Measurements from ENCODE around the gene VENTX.
"Not testable (repeated sequence)": the region's sequence is repeated elsewhere in the genome, so short reads cannot be mapped to it uniquely, and the experiment has no call there.

The VENTX gene

DNA sequence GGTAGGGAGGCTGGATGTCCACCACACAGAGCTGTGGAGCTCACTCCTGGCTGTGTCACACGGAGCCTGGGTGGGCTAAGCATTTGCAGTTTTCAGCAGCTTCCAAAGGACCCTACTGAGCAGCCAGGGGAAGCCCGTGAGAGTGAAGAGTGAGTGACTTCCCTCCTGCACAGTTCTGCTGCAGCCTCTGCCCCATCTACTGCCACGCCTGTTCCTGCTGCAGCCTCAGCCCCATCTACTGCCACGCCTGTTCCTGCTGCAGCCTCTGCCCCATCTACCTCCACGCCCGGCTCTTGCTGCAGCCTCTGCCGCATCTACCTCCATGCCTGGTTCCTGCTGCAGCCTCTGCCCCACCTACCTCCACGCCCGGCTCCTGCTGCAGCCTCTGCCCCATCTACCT, 26.8 kb downstream of the VENTX start:
- peaks cover 97% of the 10 kb centered on the region for H3K36me3 Mint-ChIP-seq
- H3K9me3 Mint-ChIP-seq: no peaks in the 10 kb centered on the region
- DNase-seq (ENCODE audit: low spot score in 2 of 2) (no peak), ATAC-seq (no peak)
- H3K4me3 Mint-ChIP-seq: no peak overlapping the region
- H3K4me1 Mint-ChIP-seq: peaks cover 60% of the 10 kb centered on the region
- H3K27ac Mint-ChIP-seq: peak overlapping the region; percentile 73

DNA sequence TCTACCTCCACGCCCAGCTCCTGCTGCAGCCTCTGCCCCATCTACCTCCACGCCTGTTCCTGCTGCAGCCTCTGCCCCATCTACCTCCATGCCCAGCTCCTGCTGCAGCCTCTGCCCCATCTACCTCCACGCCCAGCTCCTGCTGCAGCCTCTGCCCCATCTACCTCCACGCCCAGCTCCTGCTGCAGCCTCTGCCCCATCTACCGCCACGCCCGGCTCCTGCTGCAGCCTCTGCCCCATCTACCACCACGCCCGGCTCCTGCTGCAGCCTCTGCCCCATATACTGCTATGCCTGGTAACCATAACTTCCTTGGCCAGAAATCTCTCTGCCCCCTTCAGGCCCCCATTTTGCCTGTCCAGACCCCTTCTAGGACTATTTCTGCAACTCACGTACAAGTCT, 27.4 kb downstream of the VENTX start:
- peak overlapping the region; percentile 73 for H3K27ac Mint-ChIP-seq
- not testable (repeated sequence) for DNase-seq (ENCODE audit: low spot score in 2 of 2); H3K9me3 Mint-ChIP-seq; H3K4me3 Mint-ChIP-seq; ATAC-seq
- H3K36me3 Mint-ChIP-seq: peaks cover 97% of the 10 kb centered on the region
- peaks cover 54% of the 10 kb centered on the region for H3K4me1 Mint-ChIP-seq

DNA sequence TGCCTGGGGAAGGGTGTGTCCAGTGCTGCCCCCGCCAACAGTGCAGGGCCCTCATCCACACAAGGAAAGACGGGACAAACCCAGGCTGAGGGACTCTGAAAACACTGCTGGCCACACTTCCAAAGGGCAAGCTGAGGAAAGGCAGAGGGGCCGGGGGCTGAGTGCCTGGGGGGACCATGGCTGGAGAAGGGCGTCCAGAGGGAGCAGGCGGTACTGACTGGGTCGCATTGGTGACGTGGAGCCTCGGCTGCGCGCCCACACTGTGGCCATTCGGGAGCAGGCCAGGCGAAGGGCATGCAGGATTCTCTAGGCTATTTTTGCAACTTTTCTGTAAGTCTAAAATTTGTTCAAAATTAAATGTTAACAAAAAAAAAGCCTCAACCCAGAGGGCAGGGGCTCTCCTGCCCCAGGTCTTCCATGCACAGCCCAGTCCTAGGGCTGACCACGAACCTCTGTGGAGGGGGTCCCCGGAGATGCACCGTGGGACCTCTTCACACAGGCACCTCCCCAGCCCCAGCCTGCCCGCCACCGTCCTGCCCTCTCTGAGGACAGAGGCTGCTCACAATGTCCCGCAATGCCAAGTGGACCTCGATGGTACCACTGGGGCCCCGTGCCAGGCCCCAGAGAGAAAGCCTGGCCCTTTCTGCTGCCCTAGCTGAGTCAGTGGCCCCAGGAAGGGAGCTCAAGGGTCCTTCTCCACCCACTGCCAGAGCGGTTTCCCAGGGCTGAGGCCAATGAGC, 28.6 kb downstream of the VENTX start:
- DNase-seq (ENCODE audit: low spot score in 2 of 2) (no peak), ATAC-seq (no peak)
- H3K36me3 Mint-ChIP-seq: peaks cover 99% of the 10 kb centered on the region
- peak overlapping the region; percentile 73 for H3K27ac Mint-ChIP-seq
- H3K9me3 Mint-ChIP-seq: no peaks in the 10 kb centered on the region
- no peak overlapping the region for H3K4me3 Mint-ChIP-seq
- H3K4me1 Mint-ChIP-seq: peaks cover 42% of the 10 kb centered on the region

DNA sequence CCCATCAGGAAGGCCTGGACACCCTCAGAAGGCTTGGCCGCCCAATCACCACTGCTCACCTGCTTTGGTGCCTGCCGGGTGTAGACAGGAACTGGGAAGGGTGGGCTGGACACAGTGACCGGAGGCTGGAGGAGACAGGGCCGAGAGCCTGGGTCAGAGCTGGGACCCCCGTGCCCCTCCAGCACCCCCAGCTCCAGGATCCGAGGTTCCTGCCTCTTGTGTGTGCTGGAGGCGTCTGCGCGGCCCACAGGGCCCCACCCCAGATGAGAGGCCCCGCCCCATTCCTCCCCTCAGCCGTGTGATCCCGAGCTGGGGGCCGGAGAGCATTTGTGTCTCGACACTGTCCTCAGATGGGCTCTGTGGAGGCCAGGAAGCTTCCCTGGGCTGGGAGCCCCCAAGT, 29.6 kb downstream of the VENTX start:
- Mint-ChIP-seq H3K27ac (no peak overlapping the region), H3K9me3 (no peaks in the 10 kb centered on the region), H3K36me3 (peaks cover 99% of the 10 kb centered on the region), H3K4me1 (peaks cover 39% of the 10 kb centered on the region), H3K4me3 (no peak overlapping the region)
- ATAC-seq: no peak
- no peak for DNase-seq (ENCODE audit: low spot score in 2 of 2)

DNA sequence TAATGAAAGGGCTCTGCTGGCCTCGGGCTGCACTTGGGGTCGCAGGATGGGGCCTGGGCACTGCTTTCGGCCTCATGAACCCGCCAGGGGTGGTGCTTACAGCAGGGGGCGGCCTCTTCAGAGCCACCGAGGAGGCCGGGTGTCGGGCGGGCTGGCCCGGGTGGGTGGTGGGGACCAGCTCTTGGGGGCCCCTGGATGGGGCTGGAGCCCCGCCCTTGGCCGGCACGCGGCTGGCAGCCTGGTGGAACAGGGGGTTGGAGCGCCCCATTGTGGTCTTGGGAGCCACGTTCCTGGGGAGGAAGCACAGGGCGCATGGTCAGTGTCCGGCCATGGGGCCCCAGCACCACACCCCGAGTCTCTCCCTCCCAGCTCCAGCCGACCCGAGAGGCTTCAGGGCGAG, 30.2 kb downstream of the VENTX start:
- no peak overlapping the region for H3K27ac Mint-ChIP-seq
- ATAC-seq (no peak), DNase-seq (ENCODE audit: low spot score in 2 of 2) (no peak)
- no peaks in the 10 kb centered on the region for H3K9me3 Mint-ChIP-seq
- H3K4me1 Mint-ChIP-seq: peaks cover 33% of the 10 kb centered on the region
- peaks cover 99% of the 10 kb centered on the region for H3K36me3 Mint-ChIP-seq
- no peak overlapping the region for H3K4me3 Mint-ChIP-seq

DNA sequence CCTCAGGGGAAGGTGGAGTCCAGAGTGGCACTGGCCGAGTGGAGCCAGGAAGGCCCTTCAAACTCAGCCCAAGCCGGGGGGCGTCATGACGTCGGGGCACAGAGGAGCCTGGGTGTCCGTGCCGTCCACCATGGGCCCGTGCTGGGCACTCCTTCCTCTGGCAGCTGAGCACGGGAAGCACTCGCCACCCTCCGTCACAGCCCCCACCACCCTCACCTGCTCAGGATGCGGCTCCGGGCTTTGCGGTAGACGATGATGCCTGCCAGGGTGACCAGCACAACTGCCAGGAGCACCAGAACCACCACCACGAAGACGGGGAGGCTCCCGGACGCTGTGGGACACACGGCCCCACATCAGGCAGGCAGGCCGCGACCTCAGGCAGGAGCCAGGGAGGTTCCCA, 30.9 kb downstream of the VENTX start:
- Mint-ChIP-seq H3K4me3 (no peak overlapping the region), H3K36me3 (peaks cover 99% of the 10 kb centered on the region), H3K4me1 (peaks cover 26% of the 10 kb centered on the region), H3K9me3 (no peaks in the 10 kb centered on the region), H3K27ac (no peak overlapping the region)
- ATAC-seq (no peak), DNase-seq (ENCODE audit: low spot score in 2 of 2) (no peak)

DNA sequence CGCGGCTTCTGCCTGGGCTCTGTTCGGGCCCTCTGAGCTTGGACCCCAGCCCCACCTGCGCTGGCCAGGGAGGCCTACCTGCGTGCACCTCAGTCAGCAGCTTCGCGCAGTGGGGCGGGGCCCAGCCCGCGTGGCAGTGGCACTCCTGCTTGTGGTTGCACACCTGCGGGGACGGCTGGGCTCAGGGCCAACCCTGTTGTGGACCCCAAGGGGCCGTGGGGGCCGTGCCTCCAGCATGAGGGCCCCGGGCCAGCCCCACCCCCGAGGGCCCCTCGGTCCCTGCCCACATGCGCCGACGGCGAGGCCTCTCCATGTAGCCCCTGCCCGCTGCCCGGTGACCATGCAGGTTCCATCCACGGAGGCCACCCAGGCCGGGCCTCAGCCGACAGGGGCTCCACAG, 31.7 kb downstream of the VENTX start:
- Mint-ChIP-seq H3K36me3 (peaks cover 92% of the 10 kb centered on the region), H3K4me1 (peaks cover 18% of the 10 kb centered on the region), H3K9me3 (no peaks in the 10 kb centered on the region), H3K27ac (no peak overlapping the region), H3K4me3 (no peak overlapping the region)
- ATAC-seq: no peak
- no peak for DNase-seq (ENCODE audit: low spot score in 2 of 2)

DNA sequence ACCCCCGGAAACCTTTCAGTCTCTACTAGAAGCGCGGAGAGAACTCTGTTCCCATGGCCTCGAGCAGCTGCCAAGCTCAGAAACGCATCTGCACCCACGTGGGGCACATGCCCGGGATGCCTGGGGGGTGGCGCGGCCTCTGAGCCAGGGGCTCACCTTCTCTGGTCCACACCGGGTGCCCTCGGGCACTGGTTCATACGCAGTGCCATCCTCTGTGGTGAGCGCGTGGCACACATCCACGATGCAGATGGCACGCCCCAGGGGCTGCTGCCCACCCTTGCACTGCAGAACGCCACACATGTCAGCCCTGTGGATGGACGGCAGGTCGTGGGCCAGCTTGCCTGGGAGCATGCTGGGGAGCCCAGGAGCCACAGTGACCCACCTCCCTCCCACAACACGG, 32.5 kb downstream of the VENTX start:
- Mint-ChIP-seq H3K4me1 (peaks cover 16% of the 10 kb centered on the region), H3K36me3 (peaks cover 92% of the 10 kb centered on the region)
- DNase-seq (ENCODE audit: low spot score in 2 of 2): no peak

DNA sequence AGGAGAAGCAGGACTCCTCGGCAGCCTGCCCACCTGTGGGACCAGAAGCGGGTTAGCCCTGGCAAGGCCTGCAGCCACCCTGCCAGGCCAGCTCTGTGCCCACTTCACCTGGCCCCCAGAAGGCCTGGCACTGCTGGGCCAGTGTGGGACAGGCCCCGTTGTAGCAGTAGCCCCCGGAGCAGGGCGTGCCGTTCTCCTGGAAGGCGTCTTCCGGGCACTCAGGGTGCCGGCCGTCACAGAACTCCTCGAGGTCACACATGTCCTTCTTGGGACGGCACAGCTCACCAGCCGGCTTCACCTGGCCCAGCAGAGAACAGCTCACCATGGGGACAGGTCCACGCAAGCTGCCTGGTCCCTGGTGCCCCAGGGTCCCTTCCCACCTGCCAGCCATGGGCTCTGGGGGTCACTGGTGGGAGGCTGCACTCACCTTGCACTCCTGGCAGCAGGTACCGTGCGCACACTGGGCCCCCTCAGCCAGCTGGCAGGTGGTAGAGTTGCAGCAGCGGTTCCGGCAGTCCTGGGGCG, 33.2 kb downstream of the VENTX start:
- Mint-ChIP-seq H3K27ac (no peak overlapping the region), H3K36me3 (peaks cover 92% of the 10 kb centered on the region), H3K4me3 (no peak overlapping the region), H3K9me3 (no peaks in the 10 kb centered on the region), H3K4me1 (peaks cover 10% of the 10 kb centered on the region)
- no peak for DNase-seq (ENCODE audit: low spot score in 2 of 2)
- no peak for ATAC-seq

More for the DNA sequence above, 32.5 kb downstream of the VENTX start:
- no peak overlapping the region for H3K27ac Mint-ChIP-seq
- ATAC-seq: no peak
- no peaks in the 10 kb centered on the region for H3K9me3 Mint-ChIP-seq
- H3K4me3 Mint-ChIP-seq: no peak overlapping the region

DNA sequence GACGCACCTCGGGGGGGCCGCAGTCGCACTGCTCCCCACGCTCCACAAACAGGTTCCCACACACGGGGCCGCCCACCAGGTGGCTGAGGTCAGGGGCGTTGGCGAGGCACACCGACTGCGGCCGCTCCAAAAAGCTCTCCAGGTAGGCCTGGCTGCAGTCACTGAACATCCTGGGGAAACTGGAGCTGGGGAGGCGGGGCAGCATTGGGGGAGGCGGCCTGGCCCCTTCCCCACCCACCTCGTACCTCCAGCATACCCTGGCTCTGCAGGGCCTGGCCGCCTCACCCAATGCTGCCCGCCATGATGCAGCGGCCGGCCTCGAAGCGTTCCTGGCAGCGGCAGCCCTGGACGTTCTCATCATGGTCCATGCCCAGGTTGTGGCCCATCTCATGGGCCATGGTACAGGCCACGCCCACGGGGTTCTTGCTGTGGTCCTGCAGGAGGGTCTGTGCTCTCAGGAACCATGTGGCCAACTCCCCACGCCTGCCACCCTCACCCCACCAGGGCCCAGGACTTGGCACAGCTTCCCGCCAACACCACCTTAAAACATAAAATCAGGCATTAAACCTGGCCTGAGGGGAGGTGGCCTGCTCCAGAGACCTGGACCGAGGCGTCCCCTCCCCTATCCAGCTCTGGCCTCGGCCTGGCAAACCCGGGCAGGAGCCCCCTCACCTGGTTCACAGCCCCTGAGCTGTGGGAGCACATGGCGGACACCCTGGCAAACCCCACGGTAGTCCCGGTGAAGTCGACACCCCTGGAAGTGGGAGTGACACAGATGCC, 34.1 kb downstream of the VENTX start:
- no peaks in the 10 kb centered on the region for H3K9me3 Mint-ChIP-seq
- DNase-seq (ENCODE audit: low spot score in 2 of 2) (no peak), ATAC-seq (no peak)
- H3K4me1 Mint-ChIP-seq: peaks cover 7% of the 10 kb centered on the region
- no peak overlapping the region for H3K4me3 Mint-ChIP-seq
- no peak overlapping the region for H3K27ac Mint-ChIP-seq
- H3K36me3 Mint-ChIP-seq: peaks cover 86% of the 10 kb centered on the region

DNA sequence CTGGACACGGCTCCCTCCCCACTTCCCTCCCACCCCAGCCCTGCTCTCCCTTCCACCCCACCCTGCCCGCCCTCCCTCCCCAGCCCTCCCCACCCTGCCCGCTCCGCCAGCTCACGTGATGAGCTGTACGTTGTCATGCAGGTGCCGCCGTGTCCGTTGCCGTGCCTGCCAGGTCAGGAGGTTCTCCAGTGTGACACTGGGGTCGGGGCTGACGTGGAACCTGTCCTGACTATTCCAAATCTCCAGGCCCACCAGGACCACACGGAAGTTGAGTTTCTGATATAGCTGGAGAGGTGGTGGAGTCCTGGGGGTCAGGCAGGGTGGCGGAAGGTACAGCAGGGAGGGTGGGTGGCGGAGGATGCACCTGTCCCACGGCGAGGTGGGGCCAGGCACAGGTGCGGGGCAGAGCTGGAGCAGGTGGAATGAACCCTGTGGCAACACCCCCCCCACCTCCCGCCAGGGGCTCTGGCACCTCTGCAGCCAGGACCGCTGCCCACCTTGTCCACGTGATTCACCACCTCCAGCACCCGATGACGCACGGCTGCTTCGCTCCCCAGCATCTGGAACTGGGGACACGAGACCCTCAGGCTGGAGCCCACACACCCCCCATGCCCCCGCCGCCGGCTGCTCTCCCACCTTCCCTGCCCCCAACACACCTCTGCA, 34.8 kb downstream of the VENTX start:
- peaks cover 78% of the 10 kb centered on the region for H3K36me3 Mint-ChIP-seq

DNA sequence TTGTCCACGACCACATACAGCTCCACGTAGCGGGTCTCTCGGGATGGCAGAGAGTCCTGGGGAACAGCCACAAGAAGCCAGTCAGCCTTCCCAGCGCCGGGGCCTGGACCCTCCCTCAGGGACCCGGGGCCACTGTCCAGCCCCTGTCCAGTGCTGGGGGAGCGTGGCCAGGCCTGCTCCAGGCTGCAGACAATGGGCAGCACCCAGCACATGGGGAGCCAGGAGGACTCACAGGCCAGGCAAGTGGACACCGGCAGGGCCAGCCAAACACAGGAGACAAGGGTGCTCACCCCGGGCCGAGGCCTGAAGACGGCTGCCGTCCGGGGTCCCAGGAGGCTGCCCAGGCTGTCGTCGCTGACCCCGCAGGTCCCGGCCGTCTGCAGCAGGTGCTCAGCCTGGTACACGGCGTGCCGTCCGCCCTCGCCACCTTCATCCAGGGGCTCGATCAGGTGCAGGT, 35.3 kb downstream of the VENTX start:
- peaks cover 73% of the 10 kb centered on the region for H3K36me3 Mint-ChIP-seq
- H3K4me1 Mint-ChIP-seq: peaks cover 13% of the 10 kb centered on the region
- no peaks in the 10 kb centered on the region for H3K9me3 Mint-ChIP-seq
- H3K27ac Mint-ChIP-seq: no peak overlapping the region
- peak overlapping the region; percentile 14 for H3K4me3 Mint-ChIP-seq
- DNase-seq (ENCODE audit: low spot score in 2 of 2) (no peak), ATAC-seq (no peak)

More for the DNA sequence above, 34.8 kb downstream of the VENTX start:
- H3K4me1 Mint-ChIP-seq: peaks cover 8% of the 10 kb centered on the region
- no peaks in the 10 kb centered on the region for H3K9me3 Mint-ChIP-seq
- H3K27ac Mint-ChIP-seq: no peak overlapping the region
- ATAC-seq: no peak
- no peak for DNase-seq (ENCODE audit: low spot score in 2 of 2)
- H3K4me3 Mint-ChIP-seq: no peak overlapping the region

DNA sequence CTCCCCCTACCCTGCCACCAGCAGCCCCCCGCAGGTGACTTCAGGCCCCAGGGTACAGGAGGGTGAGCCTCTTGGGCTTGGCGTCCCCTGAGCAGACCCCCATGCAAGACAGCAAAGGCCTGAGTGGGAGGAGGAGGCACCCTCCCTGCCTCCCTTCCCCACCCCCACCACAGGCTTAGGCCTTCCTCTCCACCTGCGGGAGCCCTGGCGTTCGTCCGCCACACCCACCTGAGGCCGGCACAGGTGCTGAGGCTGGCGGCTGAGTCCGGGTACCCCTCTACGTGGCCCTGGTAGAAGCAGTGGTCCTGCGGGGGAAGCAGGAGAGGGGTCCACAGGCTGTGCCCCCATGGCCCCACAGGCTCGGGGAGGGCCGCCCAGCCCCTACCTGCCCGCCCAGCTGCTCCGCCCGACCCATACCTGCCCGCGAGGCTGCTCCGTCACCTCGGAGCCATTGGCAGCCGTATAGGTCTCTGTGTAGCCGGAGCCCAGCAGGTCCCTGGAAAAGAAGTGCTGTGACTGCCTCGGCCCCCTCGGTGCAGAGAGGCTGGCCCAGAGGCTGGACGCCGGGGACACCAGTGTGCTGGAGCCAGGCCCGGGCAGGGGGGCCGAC, 36.0 kb downstream of the VENTX start:
- Mint-ChIP-seq H3K9me3 (no peaks in the 10 kb centered on the region), H3K36me3 (peaks cover 72% of the 10 kb centered on the region), H3K27ac (no peak overlapping the region), H3K4me3 (peak overlapping the region; percentile 14), H3K4me1 (peaks cover 20% of the 10 kb centered on the region)
- ATAC-seq (no peak), DNase-seq (ENCODE audit: low spot score in 2 of 2) (no peak)

DNA sequence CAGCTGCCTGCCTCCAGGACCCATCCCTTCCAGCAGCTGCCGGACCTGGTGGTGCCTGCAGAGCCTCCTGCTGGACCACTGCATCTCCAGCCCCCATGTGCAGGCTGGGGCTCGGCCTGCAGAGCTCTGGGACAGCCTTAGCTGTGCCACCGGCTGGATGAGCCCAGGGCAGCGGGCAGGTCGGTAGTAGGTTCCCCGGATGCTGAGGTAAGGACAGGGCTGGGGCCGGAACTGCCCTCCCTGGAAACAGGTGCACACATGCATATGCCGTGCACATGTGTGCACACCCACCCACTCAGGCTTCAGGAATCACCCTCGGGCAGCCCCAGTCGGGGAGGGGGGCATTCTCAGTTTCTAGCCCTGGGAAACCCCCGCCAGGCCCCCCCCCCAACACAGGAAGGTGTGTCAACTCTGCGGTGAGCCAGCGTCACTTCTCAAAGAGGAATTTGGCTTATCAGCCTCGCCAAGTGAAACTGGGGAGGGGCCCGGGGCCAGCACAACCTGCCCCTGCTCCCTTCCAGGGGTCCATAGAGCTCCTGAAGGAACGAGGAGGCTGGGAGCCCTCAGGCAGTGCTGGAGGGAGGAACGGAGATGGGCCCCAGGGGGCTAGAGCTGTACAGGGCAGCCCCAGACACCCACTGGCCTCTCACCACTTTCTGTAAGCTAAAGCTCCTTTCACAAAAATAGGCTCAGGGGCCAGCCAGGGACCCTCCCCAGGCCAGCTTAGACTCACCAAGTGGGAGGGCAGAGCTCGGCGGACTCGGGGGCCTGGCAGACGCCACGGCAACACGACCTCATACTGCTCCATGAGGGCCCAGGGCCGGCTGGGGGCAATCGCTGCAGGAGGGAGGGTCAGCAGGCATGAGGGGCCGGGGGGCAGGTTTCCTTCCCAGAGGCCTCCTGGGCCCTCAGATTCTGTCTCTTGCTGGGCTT, 37.4 kb downstream of the VENTX start:
- H3K36me3 Mint-ChIP-seq: peaks cover 63% of the 10 kb centered on the region
- DNase-seq (ENCODE audit: low spot score in 2 of 2) (peak; percentile 48 to 85), ATAC-seq (peak; percentile 55)
- H3K4me1 Mint-ChIP-seq: peaks cover 34% of the 10 kb centered on the region
- peak overlapping the region; percentile 88 for H3K27ac Mint-ChIP-seq
- H3K4me3 Mint-ChIP-seq: peak overlapping the region; percentile 88
- no peaks in the 10 kb centered on the region for H3K9me3 Mint-ChIP-seq

All from stimulated activated effector memory CD8-positive, alpha-beta T cell treated with anti-CD3 and anti-CD28 coated beads, Interleukin-12 subunit alpha, Interleukin-12 subunit beta, amount 100 ng/mL, for 72 hours (primary cell).